Esophagus squamous epithelium (tissue), 5 donors: ENCODE results near the gene FIGLA. TPM values are rescaled to one million over a fixed set of nuclear protein-coding genes. Genes with fewer than 3 reads are reported as not detected.
A peak's percentile ranks its signal among the peaks of the same experiment; 100 is the strongest.

Experiments
- DNase-seq: peaks from one replicate; lab custom pipeline; 2025; lab: John Stamatoyannopoulos, UW
- H3K27ac ChIP-seq, 4 donors: fragments of 200-600 bp; sonication (generic); one replicate each; pipeline ENCODE4 v1.5.1; 2016 to 2019; ENCODE audit warnings: mild to moderate bottlenecking in 1 of 4
- H3K27me3 ChIP-seq, 4 donors: fragments of 200-600 bp; sonication (generic); 1 replicate in 3 of 4; 2 replicates in 1 of 4; pipeline versions ENCODE4 v1.5.1 to v1.6.0; 2017 to 2021; ENCODE audit warnings: antibody characterized with exemption in 1 of 4
- H3K36me3 ChIP-seq, 3 donors: fragments of 200-600 bp; sonication (generic); one replicate each; pipeline ENCODE4 v1.5.1; 2016 to 2019
- H3K4me1 ChIP-seq, 3 donors: fragments of 200-600 bp; sonication (generic); one replicate each; pipeline ENCODE4 v1.5.1; 2017 to 2019
- H3K4me3 ChIP-seq, 4 donors: fragments of 200-600 bp; sonication (generic); 1 replicate in 3 of 4; 2 replicates in 1 of 4; pipeline ENCODE4 v1.5.1; 2016 to 2019; ENCODE audit warnings: mild to moderate bottlenecking in 2 of 4, moderate library complexity in 1 of 4
- H3K9me3 ChIP-seq, 3 donors: fragments of 200-600 bp; sonication (generic); one replicate each; pipeline ENCODE4 v1.5.1; 2016 to 2019
- CTCF ChIP-seq, 6 experiments: fragments of 450-650 bp in 4 of 6; fragments of 200-600 bp in 2 of 6; sonication (generic) in 2 of 6; IDR thresholded peaks; one replicate each; pipeline ENCODE4 v1.5.1; 2016 to 2019; ENCODE audit warnings: antibody characterized with exemption in 6 of 6, mild to moderate bottlenecking in 4 of 6, moderate library complexity in 4 of 6
- POLR2A ChIP-seq, 4 donors: fragments of 450-650 bp; IDR thresholded peaks; one replicate each; pipeline ENCODE4 v1.6.1; 2017; ENCODE audit warnings: antibody characterized with exemption in 4 of 4, mild to moderate bottlenecking in 4 of 4, moderate library complexity in 3 of 4
- WGBS, 2 donors: methylation state at CpG; one replicate each; pipeline ENCODE4 v1.1.5; 2018; 5-methylcytosine and 5-hydroxymethylcytosine counted together
- intact Hi-C: fragments of 100-400 bp; cut with DNase I; formaldehyde crosslinking; loops from one replicate; pipeline ENCODE4 v1.15.0; 2022
- total RNA-seq, 4 donors: library from RNA; depleted of rRNA; stranded (reverse); fragments of >200 nt; gene quantifications; one replicate each; pipeline ENCODE4 v1.1.0, GENCODE V29; 2016
- donor health status: DM: yes; HTN: yes; CAD: no.

Gene FIGLA
- total RNA-seq, 4 donors from 2014 or later = not detected

GRCh38 chr2:70768590-70769085, 21.8 kb downstream of the FIGLA start:
- H3K27me3 ChIP-seq = peaks cover 0 to 100% (median 14%) of the 10 kb centered on the region in 4 donors
- intact Hi-C loops = no loop called here
- H3K4me3 ChIP-seq = peak overlapping the region in 1 of 4 donors; percentile 66
- H3K36me3 ChIP-seq = no peaks in the 10 kb centered on the region
- no peaks in the 10 kb centered on the region for H3K9me3 ChIP-seq
- no peak for DNase-seq
- WGBS, 2 donors = 64 to 74% methylated on average over 7 of the region's 7 CpGs
- no peak overlapping the region for H3K27ac ChIP-seq
- TF ChIP-seq CTCF (IDR thresholded peaks at IDR 0.05) = no peak
- no peak for TF ChIP-seq POLR2A (IDR thresholded peaks at IDR 0.05)
- peaks cover 10 to 17% (median 15%) of the 10 kb centered on the region in 3 donors for H3K4me1 ChIP-seq

DNA sequence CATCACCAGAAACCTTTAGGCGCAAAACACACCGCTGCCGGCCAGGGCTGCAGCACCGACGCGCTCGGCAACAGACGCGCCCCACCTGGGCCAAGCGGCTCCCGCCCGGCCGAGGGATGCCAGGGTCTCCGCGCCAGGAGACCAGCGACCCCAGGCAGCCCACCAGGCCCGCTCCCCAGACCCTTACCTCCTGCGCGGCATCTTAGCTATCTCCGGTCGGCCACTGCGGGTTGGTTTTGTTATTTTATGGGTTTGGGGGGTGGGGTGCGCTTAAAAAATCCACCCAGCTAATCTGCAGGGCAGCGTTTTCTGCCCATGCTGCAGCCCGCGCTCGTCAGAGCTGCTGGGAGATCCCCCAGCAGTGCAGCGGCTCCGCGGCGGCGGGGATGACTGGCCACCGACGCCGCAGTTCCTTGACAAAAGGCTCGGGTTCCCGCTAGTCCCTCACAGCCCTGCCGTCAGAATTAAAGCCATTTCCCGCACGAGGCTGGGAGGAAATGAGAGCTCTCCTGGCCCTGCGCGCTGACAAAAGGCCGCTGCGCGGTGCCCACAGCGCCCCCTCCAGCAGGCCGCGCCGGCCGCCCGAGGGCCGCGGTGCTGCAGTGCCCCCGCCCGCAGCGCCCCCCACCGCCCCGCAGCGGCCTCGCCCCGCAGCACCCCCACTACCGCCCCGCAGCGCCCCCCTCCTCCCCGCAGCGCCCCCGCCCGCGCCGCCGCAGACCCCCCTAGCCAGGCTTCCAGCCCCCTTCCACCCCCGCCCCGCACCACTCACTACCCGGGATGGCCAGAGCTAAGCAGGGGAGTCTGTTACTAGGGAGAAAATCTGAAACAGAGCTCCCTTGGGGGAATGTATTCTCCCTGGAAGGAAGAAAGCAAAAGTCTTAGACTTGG, 22.5 kb downstream of the FIGLA start, which contains the start of gene ADD2:
TSS of gene ADD2 (minus strand) at position 502 of the 891 bp plus-strand sequence. CDS start 61,792 bp downstream, outside the sequence.
- Histone ChIP-seq H3K36me3 (no peaks in the 10 kb centered on the region), H3K27ac (peak within 1 kb of the TSS in 2 of 4 donors; percentile 34 to 47), H3K27me3 (peaks cover 0 to 100% (median 14%) of the 10 kb centered on the region in 4 donors), H3K4me1 (peaks cover 10 to 17% (median 15%) of the 10 kb centered on the region in 3 donors), H3K4me3 (peak within 1 kb of the TSS; percentile 19 to 66 (median 40)), H3K9me3 (no peaks in the 10 kb centered on the region)
- WGBS, 2 donors = no CpG with 5 or more reads among the region's 74 CpGs
- intact Hi-C loops = no loop called here
- no peak for DNase-seq
- no peak for TF ChIP-seq POLR2A (IDR thresholded peaks at IDR 0.05)
- peak in 2 of 6 experiments; percentile 6 for TF ChIP-seq CTCF (IDR thresholded peaks at IDR 0.05)

- TF ChIP-seq POLR2A (IDR thresholded peaks at IDR 0.05) (no peak), CTCF (IDR thresholded peaks at IDR 0.05) (no peak)
- Histone ChIP-seq H3K27me3 (peaks cover 0 to 98% (median 14%) of the 10 kb centered on the region in 4 donors), H3K9me3 (no peaks in the 10 kb centered on the region), H3K36me3 (no peaks in the 10 kb centered on the region), H3K4me3 (peak overlapping the region; percentile 19 to 66 (median 40)), H3K4me1 (peaks cover 10 to 17% (median 15%) of the 10 kb centered on the region in 3 donors), H3K27ac (peak overlapping the region in 2 of 4 donors; percentile 34 to 47)
- WGBS, 2 donors = 0 to 1% methylated on average over 6 to 8 of the region's 51 CpGs
- no peak for DNase-seq
- intact Hi-C loops = no loop called here
These were observed 23.3 kb downstream of the FIGLA start for GRCh38 chr2:70767079-70767698.

- intact Hi-C loops = no loop called here
- 12 to 13% methylated on average over 7 of the region's 7 CpGs for WGBS, 2 donors
- no peak overlapping the region for H3K27ac ChIP-seq
- peaks cover 0 to 97% (median 14%) of the 10 kb centered on the region in 4 donors for H3K27me3 ChIP-seq
- peaks cover 10 to 17% (median 15%) of the 10 kb centered on the region in 3 donors for H3K4me1 ChIP-seq
- no peak for DNase-seq
- no peaks in the 10 kb centered on the region for H3K36me3 ChIP-seq
- TF ChIP-seq CTCF (IDR thresholded peaks at IDR 0.05) = no peak
- no peak for TF ChIP-seq POLR2A (IDR thresholded peaks at IDR 0.05)
- no peaks in the 10 kb centered on the region for H3K9me3 ChIP-seq
- H3K4me3 ChIP-seq = peak overlapping the region in 3 of 4 donors; percentile 35 to 66 (median 46)
These were observed 23.9 kb downstream of the FIGLA start for GRCh38 chr2:70766357-70767078.
